Transverse colon (tissue), 4 donors: ENCODE data around the gene PRICKLE1. TPM values are rescaled to one million over a fixed set of nuclear protein-coding genes. Genes with fewer than 3 reads are reported as not detected.

Source experiments
- DNase-seq: peaks from one replicate; pipeline ENCODE4 v3.0.0-alpha.2; 2019
- H3K27ac ChIP-seq, 4 donors: fragments of 200-600 bp; sonication (generic); 2 replicates each; pipeline ENCODE4 v1.5.1; 2016 to 2018; ENCODE audit warnings: inconsistent platforms in 4 of 4
- H3K27me3 ChIP-seq: fragments of 200-600 bp; sonication (generic); 2 replicates; pipeline ENCODE4 v1.5.1; 2017; ENCODE audit warnings: inconsistent platforms
- H3K36me3 ChIP-seq, 4 donors: fragments of 200-600 bp; sonication (generic); 2 replicates each; pipeline ENCODE4 v1.5.1; 2017 to 2019; ENCODE audit warnings: inconsistent platforms in 4 of 4
- H3K4me1 ChIP-seq, 4 donors: fragments of 200-600 bp; sonication (generic); 2 replicates each; pipeline ENCODE4 v1.5.1; 2017 to 2020; ENCODE audit warnings: inconsistent platforms in 4 of 4
- H3K4me3 ChIP-seq, 4 donors: fragments of 200-600 bp; sonication (generic); 1 replicate in 1 of 4; 2 replicates in 3 of 4; pipeline versions ENCODE4 v1.5.1 to v1.6.1; 2017 to 2019; ENCODE audit warnings: inconsistent platforms in 4 of 4
- H3K9me3 ChIP-seq, 2 donors: fragments of 200-600 bp; sonication (generic); 2 replicates each; pipeline ENCODE4 v1.5.1; 2017 to 2019; ENCODE audit warnings: inconsistent platforms in 2 of 2
- CTCF ChIP-seq, 5 experiments: fragments of 200-600 bp in 3 of 5; fragments of 450-650 bp in 2 of 5; sonication (generic) in 3 of 5; IDR thresholded peaks; 1 replicate in 2 of 5; 2 replicates in 3 of 5; pipeline ENCODE4 v1.5.1; 2016 to 2017; ENCODE audit warnings: antibody characterized with exemption in 5 of 5, inconsistent platforms in 3 of 5, mild to moderate bottlenecking in 2 of 5, moderate library complexity in 1 of 5
- EP300 ChIP-seq: sonication (generic); formaldehyde crosslinking; IDR thresholded peaks from one replicate; pipeline ENCODE4 v1.6.1; 2017; ENCODE audit warnings: antibody characterized with exemption, low read depth
- POLR2A ChIP-seq: fragments of 450-650 bp; IDR thresholded peaks from one replicate; pipeline ENCODE4 v1.6.1; 2016; ENCODE audit warnings: antibody characterized with exemption, mild to moderate bottlenecking, moderate library complexity
- POLR2AphosphoS5 ChIP-seq, 3 donors: sonication (generic); formaldehyde crosslinking; IDR thresholded peaks; one replicate each; pipeline ENCODE4 v1.6.1; 2016; ENCODE audit warnings: antibody characterized with exemption in 3 of 3
- WGBS, 2 donors: methylation state at CpG; one replicate each; pipeline ENCODE4 v1.1.5; 2018; ENCODE audit warnings: low coverage in 1 of 2; 5-methylcytosine and 5-hydroxymethylcytosine counted together
- in situ Hi-C, 4 donors: fragments of 200-750 bp; cut with MboI; loops; one replicate each; pipeline versions ENCODE4 v1.15.0 to v1.15.1; 2017; ENCODE audit warnings: low sequenced_read_pairs in 3 of 4, low pct_ligation_motif_present in 1 of 4, low pct_unique_long_range_greater_than_20kb in 1 of 4
- intact Hi-C: fragments of 100-400 bp; cut with DNase I; formaldehyde crosslinking; loops from one replicate; pipeline ENCODE4 v1.15.1; 2023; ENCODE audit warnings: low total_unique reads
- total RNA-seq, 4 donors: library from RNA; depleted of rRNA; stranded (reverse); fragments of >200 nt; gene quantifications; one replicate each; pipeline ENCODE4 v1.1.0, GENCODE V29; 2016

Gene PRICKLE1
- total RNA-seq, 4 donors from 2014 or later: 1.2 to 6.4 (median 2.8) TPM

- H3K9me3 ChIP-seq: no peaks in the 10 kb centered on the region
- DNase-seq: no peak
- H3K4me1 ChIP-seq: peaks cover 3 to 25% (median 15%) of the 10 kb centered on the region in 4 donors
- intact Hi-C loops (no loop called here), in situ Hi-C loops (loop anchor here in 1 of 4 donors (25.0 kb wide), 1 partner anchor 99 kb away; no protein-coding TSS in a partner anchor)
- TF ChIP-seq EP300 (no peak), CTCF (IDR thresholded peaks at IDR 0.05) (no peak), POLR2AphosphoS5 (IDR thresholded peaks at IDR 0.05) (no peak), POLR2A (no peak)
- H3K27me3 ChIP-seq: peaks cover 50% of the 10 kb centered on the region
- no peaks in the 10 kb centered on the region for H3K36me3 ChIP-seq
- no peak overlapping the region for H3K4me3 ChIP-seq
- H3K27ac ChIP-seq: peak overlapping the region in 2 of 4 donors; percentile 48 to 52
- 71 to 77% methylated on average over 1 to 5 of the region's 5 CpGs for WGBS, 2 donors
Observed at GRCh38 chr12:42585841-42586216, 3.7 kb downstream of the PRICKLE1 start.

GRCh38 chr12:42585154-42585840, 4.2 kb downstream of the PRICKLE1 start:
- Histone ChIP-seq H3K36me3 (no peaks in the 10 kb centered on the region), H3K27ac (peak overlapping the region in 2 of 4 donors; percentile 48 to 52), H3K27me3 (peaks cover 45% of the 10 kb centered on the region), H3K4me3 (no peak overlapping the region), H3K4me1 (peaks cover 3 to 22% (median 13%) of the 10 kb centered on the region in 4 donors), H3K9me3 (no peaks in the 10 kb centered on the region)
- WGBS, 2 donors: 18 to 45% methylated on average over 1 to 4 of the region's 4 CpGs
- intact Hi-C loops: no loop called here
- DNase-seq: no peak
- TF ChIP-seq POLR2AphosphoS5 (IDR thresholded peaks at IDR 0.05): no peak
- no peak for TF ChIP-seq EP300
- no peak for TF ChIP-seq CTCF (IDR thresholded peaks at IDR 0.05)
- no peak for TF ChIP-seq POLR2A
- in situ Hi-C loops: loop anchor here in 1 of 4 donors (25.0 kb wide), 1 partner anchor 98 kb away; no protein-coding TSS in a partner anchor

- H3K9me3 ChIP-seq: no peaks in the 10 kb centered on the region
- H3K27ac ChIP-seq: peak overlapping the region in 2 of 4 donors; percentile 48 to 52
- H3K27me3 ChIP-seq: peaks cover 43% of the 10 kb centered on the region
- WGBS, 2 donors: 24% methylated on average over 3 to 6 of the region's 6 CpGs
- no peak for TF ChIP-seq CTCF (IDR thresholded peaks at IDR 0.05)
- TF ChIP-seq POLR2A: no peak
- TF ChIP-seq POLR2AphosphoS5 (IDR thresholded peaks at IDR 0.05): no peak
- H3K4me1 ChIP-seq: peaks cover 3 to 18% (median 11%) of the 10 kb centered on the region in 4 donors
- intact Hi-C loops (no loop called here), in situ Hi-C loops (loop anchor here in 1 of 4 donors (25.0 kb wide), 1 partner anchor 97 kb away; no protein-coding TSS in a partner anchor)
- DNase-seq: no peak
- no peak overlapping the region for H3K4me3 ChIP-seq
- no peaks in the 10 kb centered on the region for H3K36me3 ChIP-seq
Observed at GRCh38 chr12:42584651-42585111, 4.9 kb downstream of the PRICKLE1 start.

- intact Hi-C loops: no loop called here
- TF ChIP-seq POLR2AphosphoS5 (IDR thresholded peaks at IDR 0.05): no peak
- WGBS, 2 donors: 36 to 50% methylated on average over 2 of the region's 2 CpGs
- Histone ChIP-seq H3K9me3 (no peaks in the 10 kb centered on the region), H3K36me3 (no peaks in the 10 kb centered on the region), H3K27ac (no peak overlapping the region), H3K4me1 (peaks cover 0 to 12% (median 5%) of the 10 kb centered on the region in 4 donors), H3K4me3 (no peak overlapping the region), H3K27me3 (peaks cover 29% of the 10 kb centered on the region)
- in situ Hi-C loops: loop anchor here in 1 of 4 donors (25.0 kb wide), 1 partner anchor 96 kb away; no protein-coding TSS in a partner anchor
- DNase-seq: no peak
Observed at GRCh38 chr12:42583016-42583415, 6.5 kb downstream of the PRICKLE1 start.
